Activated CD8-positive, alpha-beta T cell treated with anti-CD3 and anti-CD28 coated beads for 36 hours (primary cell): Measurements from ENCODE around the gene MYO10. TPM values are rescaled to one million over a fixed set of nuclear protein-coding genes. Genes with fewer than 3 reads are reported as not detected.

Experiments
- ATAC-seq: fragments of 200-7000 bp; cut with Tn5 transposase; one replicate; pipeline ENCODE4 v1.10.0; 2021; ENCODE audit warnings: mild to moderate bottlenecking, moderate library complexity
- CTCF ChIA-PET: fragments of 350-600 bp; sonication (Branson Sonifier 250); formaldehyde crosslinking; loops from one replicate; lab custom pipeline; 2021; ENCODE audit warnings: antibody characterized with exemption; lab: Charles Lee
- POLR2A ChIA-PET: fragments of 350-600 bp; sonication (Branson Sonifier 250); formaldehyde crosslinking; loops from one replicate; lab custom pipeline; 2021; ENCODE audit warnings: antibody characterized with exemption; lab: Charles Lee
- DNase-seq: peaks from one replicate; pipeline ENCODE4 v3.0.0-alpha.2; 2020
- H3K27ac Mint-ChIP-seq: one replicate; pipeline ENCODE4 v1.8.0; 2021; ENCODE audit warnings: mild to moderate bottlenecking, mixed read lengths
- H3K27me3 Mint-ChIP-seq: one replicate; pipeline ENCODE4 v1.8.0; 2021; ENCODE audit warnings: mixed read lengths
- H3K36me3 Mint-ChIP-seq: one replicate; pipeline ENCODE4 v1.8.0; 2021; ENCODE audit warnings: low read depth, mixed read lengths
- H3K4me1 Mint-ChIP-seq: one replicate; pipeline ENCODE4 v1.8.0; 2021; ENCODE audit warnings: low read depth, mixed read lengths
- H3K4me3 Mint-ChIP-seq: one replicate; pipeline ENCODE4 v1.8.0; 2021; ENCODE audit warnings: mild to moderate bottlenecking, moderate library complexity, mixed read lengths
- H3K9me3 Mint-ChIP-seq: one replicate; pipeline ENCODE4 v1.8.0; 2021; ENCODE audit warnings: mixed read lengths
- intact Hi-C: fragments of 100-400 bp; cut with micrococcal nuclease; formaldehyde crosslinking; loops from one replicate; pipeline ENCODE4 v1.10.0; 2022
- total RNA-seq, 2 experiments: library from RNA; stranded (reverse); gene quantifications; one replicate each; pipeline ENCODE4 v1.2.3, GENCODE V29; 2021
- TF ChIP-seq, protein P1 (sequence below): fragments of 200-600 bp; IDR thresholded peaks from one replicate; pipeline ENCODE4 v1.8.0; 2022; ENCODE audit warnings: antibody characterized with exemption, mild to moderate bottlenecking

The MYO10 gene
- total RNA-seq, 2 experiments from 2014 or later, result 0.09 TPM; not detected in 1

DNA sequence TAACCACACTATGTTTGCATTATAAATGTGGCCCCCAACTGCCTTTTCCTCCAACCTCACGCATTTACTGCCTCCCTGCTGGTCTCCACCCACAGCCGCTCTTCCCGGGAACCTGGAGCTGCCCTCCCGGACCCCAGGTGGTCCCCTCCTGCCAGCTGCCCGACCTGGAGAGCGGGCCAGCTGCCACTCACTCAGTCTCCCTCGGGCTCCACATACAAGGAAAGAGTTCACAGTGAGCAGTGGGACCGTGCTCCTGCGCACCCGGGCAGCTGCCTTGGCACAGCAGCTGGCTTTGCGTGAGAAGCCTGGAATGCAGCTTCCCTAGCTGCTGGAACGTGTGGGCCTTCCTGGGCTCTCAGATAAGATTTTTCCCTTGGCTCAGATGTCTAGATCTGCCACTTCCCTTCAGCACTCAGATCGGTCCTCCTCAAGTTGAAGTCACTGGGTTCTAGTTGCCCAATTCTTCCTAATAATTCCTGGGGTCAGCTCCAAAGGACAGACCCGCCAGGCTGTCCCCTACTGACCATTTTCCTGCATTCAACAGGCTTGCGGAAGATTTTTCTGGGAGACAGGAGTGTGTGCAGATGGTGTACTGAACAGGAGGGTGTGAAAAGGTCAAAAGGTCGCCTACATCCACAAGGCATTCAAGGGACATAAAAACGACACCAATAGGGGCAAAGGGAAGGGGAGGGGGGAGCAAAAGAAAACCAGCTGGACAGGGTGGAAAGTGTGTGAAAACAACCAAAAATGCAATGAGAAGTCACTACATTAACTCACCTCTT is 69.1 kb downstream of the MYO10 start:
- Mint-ChIP-seq H3K4me3 (no peak overlapping the region), H3K36me3 (no peaks in the 10 kb centered on the region), H3K9me3 (no peaks in the 10 kb centered on the region), H3K27ac (no peak overlapping the region), H3K27me3 (no peaks in the 10 kb centered on the region), H3K4me1 (no peaks in the 10 kb centered on the region)
- ChIA-PET POLR2A (no interaction called here), CTCF (interaction anchor here (0.7 kb wide), 1 partner anchor 76 kb away, joined by 3 read pairs; no protein-coding TSS in a partner anchor)
- ATAC-seq, result no peak
- TF ChIP-seq, protein P1, sequence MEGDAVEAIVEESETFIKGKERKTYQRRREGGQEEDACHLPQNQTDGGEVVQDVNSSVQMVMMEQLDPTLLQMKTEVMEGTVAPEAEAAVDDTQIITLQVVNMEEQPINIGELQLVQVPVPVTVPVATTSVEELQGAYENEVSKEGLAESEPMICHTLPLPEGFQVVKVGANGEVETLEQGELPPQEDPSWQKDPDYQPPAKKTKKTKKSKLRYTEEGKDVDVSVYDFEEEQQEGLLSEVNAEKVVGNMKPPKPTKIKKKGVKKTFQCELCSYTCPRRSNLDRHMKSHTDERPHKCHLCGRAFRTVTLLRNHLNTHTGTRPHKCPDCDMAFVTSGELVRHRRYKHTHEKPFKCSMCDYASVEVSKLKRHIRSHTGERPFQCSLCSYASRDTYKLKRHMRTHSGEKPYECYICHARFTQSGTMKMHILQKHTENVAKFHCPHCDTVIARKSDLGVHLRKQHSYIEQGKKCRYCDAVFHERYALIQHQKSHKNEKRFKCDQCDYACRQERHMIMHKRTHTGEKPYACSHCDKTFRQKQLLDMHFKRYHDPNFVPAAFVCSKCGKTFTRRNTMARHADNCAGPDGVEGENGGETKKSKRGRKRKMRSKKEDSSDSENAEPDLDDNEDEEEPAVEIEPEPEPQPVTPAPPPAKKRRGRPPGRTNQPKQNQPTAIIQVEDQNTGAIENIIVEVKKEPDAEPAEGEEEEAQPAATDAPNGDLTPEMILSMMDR, result no peak
- no peak for DNase-seq
- intact Hi-C loops, result no loop called here

DNA sequence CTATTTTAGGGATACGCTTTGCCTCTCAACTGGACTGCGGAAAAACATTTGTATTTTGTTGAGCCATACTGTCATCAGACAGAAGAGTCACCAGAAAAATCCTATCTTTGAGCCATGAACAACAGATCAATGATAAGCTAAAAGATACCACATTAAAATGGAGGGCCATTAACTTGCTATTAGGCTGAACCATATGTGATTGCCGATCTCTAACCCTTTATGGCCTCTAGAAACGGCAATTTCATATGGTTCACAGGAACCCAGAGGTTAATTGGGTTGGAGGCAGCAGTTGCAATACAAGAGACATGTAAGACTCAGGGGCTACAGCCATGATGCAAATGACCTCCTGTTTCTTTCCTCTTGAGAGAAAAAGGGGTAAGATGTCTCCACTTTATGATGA is 69.8 kb downstream of the MYO10 start:
- intact Hi-C loops, result no loop called here
- ChIA-PET POLR2A (no interaction called here), CTCF (no interaction called here)
- H3K27me3 Mint-ChIP-seq, result no peaks in the 10 kb centered on the region
- no peak overlapping the region for H3K4me3 Mint-ChIP-seq
- DNase-seq (no peak), ATAC-seq (no peak)
- H3K4me1 Mint-ChIP-seq, result no peaks in the 10 kb centered on the region
- no peaks in the 10 kb centered on the region for H3K36me3 Mint-ChIP-seq
- H3K9me3 Mint-ChIP-seq, result no peaks in the 10 kb centered on the region
- TF ChIP-seq, protein P1, result no peak
- no peak overlapping the region for H3K27ac Mint-ChIP-seq

DNA sequence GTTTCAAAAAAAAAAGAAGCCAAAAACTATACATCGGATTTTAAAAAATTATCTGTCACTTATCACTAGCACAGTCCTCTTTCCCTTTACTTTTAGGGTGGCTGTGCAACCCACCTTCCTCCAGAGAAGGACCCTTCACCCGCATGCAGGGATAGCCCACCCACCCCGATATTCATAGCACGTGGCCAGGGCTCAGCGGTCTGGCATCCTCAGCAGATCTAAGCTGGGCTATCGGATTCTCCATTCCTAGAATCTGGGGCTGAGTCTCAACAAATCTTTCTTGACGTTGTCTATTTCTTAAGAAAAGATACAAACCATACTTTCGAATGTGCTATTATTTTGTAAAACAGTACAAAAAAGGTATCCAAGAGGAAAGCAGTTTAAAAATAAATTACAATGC is 70.9 kb downstream of the MYO10 start:
- Mint-ChIP-seq H3K9me3 (no peaks in the 10 kb centered on the region), H3K27me3 (no peaks in the 10 kb centered on the region), H3K4me1 (no peaks in the 10 kb centered on the region), H3K27ac (no peak overlapping the region), H3K36me3 (no peaks in the 10 kb centered on the region), H3K4me3 (no peak overlapping the region)
- intact Hi-C loops, result no loop called here
- POLR2A ChIA-PET, result no interaction called here
- DNase-seq (no peak), ATAC-seq (no peak)
- TF ChIP-seq, protein P1, result no peak
- CTCF ChIA-PET, result no interaction called here

DNA sequence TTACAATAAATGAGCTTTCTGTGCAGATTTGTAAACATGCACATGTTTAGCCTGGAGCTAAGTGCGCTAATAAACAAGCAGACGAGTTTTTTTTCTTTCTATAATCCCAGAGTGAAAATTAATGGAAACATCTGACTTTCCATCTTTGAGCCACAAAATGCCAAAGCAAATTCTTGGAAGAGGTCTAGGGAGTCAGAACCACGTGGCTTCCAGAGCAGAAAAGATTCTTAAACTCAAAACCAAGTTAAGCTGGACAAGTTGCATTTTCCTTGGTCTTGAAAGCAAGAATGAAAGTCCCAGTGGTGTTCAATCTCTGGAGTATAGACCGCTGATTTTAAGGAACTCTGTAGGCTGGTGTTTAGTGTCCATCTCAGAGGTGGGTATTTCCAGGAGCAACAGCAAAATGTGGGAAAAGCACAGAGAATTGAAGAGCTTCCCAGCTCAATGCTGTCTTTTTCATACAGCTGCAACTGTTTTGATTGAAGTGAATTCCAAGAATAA is 71.4 kb downstream of the MYO10 start:
- DNase-seq (no peak), ATAC-seq (no peak)
- H3K4me1 Mint-ChIP-seq, result no peaks in the 10 kb centered on the region
- H3K9me3 Mint-ChIP-seq, result no peaks in the 10 kb centered on the region
- no peaks in the 10 kb centered on the region for H3K36me3 Mint-ChIP-seq
- TF ChIP-seq, protein P1, result no peak
- no peak overlapping the region for H3K4me3 Mint-ChIP-seq
- intact Hi-C loops, result no loop called here
- ChIA-PET POLR2A (no interaction called here), CTCF (no interaction called here)
- no peaks in the 10 kb centered on the region for H3K27me3 Mint-ChIP-seq
- no peak overlapping the region for H3K27ac Mint-ChIP-seq

DNA sequence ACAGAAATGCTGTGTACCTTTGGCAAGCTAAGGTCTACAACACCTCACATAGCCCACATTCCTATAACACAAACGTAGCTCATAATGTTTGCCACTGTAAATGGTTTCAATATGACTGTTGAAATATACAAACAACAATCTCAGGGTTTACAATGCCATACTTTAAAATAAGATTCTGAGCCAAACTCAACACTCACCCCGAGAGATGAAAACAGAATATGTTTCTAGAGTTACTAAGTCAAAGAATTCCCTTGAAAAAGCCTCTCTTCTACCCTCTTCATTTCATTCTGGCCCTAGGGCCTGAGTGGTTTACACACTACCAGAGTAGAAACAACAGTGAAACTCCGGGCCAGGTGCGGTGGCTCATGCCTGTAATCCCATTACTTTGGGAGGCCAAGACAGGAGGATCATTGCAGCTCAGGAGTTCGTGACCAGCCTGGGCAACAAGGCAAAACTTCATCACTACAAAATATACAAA is 72.6 kb downstream of the MYO10 start:
- Mint-ChIP-seq H3K36me3 (no peaks in the 10 kb centered on the region), H3K4me3 (no peak overlapping the region), H3K27me3 (no peaks in the 10 kb centered on the region), H3K27ac (no peak overlapping the region), H3K9me3 (no peaks in the 10 kb centered on the region), H3K4me1 (no peaks in the 10 kb centered on the region)
- ATAC-seq (no peak), DNase-seq (no peak)
- ChIA-PET POLR2A (no interaction called here), CTCF (interaction anchor here (1.2 kb wide), 1 partner anchor 72 kb away, joined by 3 read pairs; no protein-coding TSS in a partner anchor)
- TF ChIP-seq, protein P1, result no peak
- intact Hi-C loops, result no loop called here
